ENCODE data around the gene EHMT1. TPM values are rescaled to one million over a fixed set of nuclear protein-coding genes. Genes with fewer than 3 reads are reported as not detected.

The EHMT1 gene
- polyA plus RNA-seq, 1 of the 3 experiments (the other 2 are of a cell fraction), result 39.5 TPM

DNA sequence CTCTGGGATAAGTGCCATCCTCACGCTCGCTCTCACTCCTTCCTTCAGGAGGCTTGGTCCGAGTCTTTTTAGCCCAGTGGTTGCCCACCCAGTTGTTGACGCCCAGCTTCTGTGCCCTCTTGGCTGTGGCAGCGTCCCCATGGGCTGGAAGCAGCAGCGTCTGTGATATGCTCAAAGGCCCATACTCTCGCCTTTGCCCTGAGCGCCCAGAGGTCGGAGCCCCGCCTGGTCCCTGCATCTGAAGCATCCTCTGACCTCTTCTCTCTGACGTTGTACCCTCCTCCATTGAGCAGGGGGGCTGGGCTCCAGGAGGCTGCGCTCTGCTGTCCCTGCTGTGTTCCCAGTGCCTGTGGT, 180.8 kb downstream of the EHMT1 start:
- WGBS (ENCODE audit: low lambda C conversion rate), result 99% methylated on average over 9 of the region's 12 CpGs
- no peak for DNase-seq
- ChIA-PET CTCF (interaction anchor here (1.0 to 1.1 kb wide), 2 partner anchors 10 to 127 kb away, joined by 3 read pairs; no protein-coding TSS in a partner anchor), POLR2A (no interaction called here)
- Histone ChIP-seq H3K27ac (ENCODE audit: low read depth in 2 of 2, low read length in 1 of 2) (no peak overlapping the region), H2AFZ (ENCODE audit: low read depth) (no peak overlapping the region), H3K79me2 (ENCODE audit: insufficient read depth) (no peaks in the 10 kb centered on the region), H3K9me3 (no peaks in the 10 kb centered on the region), H4K20me1 (ENCODE audit: insufficient read depth) (no peaks in the 10 kb centered on the region), H3K36me3 (replicated peaks in 1 of 2; ENCODE audit: control insufficient read depth in 1 of 2, insufficient read depth in 2 of 2, low read length in 1 of 2) (peaks cover 22 to 64% of the 10 kb centered on the region in 2 experiments), H3F3A (replicated peaks; ENCODE audit: insufficient read depth) (peaks cover 8% of the 10 kb centered on the region), H3K4me1 (ENCODE audit: control insufficient read depth in 1 of 2, insufficient read depth in 2 of 2, low read depth in 1 of 2, low read length in 1 of 2) (no peaks in the 10 kb centered on the region), H3K9ac (no peak overlapping the region), H3K27me3 (ENCODE audit: insufficient read depth) (no peaks in the 10 kb centered on the region), H3K4me3 (ENCODE audit: low read depth in 2 of 2, low read length in 1 of 2) (no peak overlapping the region), H3K9me2 (no peaks in the 10 kb centered on the region), H3K4me2 (no peak overlapping the region)
- TF ChIP-seq GABPA (IDR thresholded peaks at IDR 0.05; ENCODE audit: low read depth), result no peak
- TF ChIP-seq JUND (IDR thresholded peaks at IDR 0.05), result no peak
- no peak for TF ChIP-seq MEF2A (IDR thresholded peaks at IDR 0.05; ENCODE audit: borderline replicate concordance, low read depth)
- TF ChIP-seq, protein P1, sequence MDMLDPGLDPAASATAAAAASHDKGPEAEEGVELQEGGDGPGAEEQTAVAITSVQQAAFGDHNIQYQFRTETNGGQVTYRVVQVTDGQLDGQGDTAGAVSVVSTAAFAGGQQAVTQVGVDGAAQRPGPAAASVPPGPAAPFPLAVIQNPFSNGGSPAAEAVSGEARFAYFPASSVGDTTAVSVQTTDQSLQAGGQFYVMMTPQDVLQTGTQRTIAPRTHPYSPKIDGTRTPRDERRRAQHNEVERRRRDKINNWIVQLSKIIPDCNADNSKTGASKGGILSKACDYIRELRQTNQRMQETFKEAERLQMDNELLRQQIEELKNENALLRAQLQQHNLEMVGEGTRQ (IDR thresholded peaks at IDR 0.05; ENCODE audit: borderline replicate concordance, low read depth, low read length), result no peak
- TF ChIP-seq, protein P2, sequence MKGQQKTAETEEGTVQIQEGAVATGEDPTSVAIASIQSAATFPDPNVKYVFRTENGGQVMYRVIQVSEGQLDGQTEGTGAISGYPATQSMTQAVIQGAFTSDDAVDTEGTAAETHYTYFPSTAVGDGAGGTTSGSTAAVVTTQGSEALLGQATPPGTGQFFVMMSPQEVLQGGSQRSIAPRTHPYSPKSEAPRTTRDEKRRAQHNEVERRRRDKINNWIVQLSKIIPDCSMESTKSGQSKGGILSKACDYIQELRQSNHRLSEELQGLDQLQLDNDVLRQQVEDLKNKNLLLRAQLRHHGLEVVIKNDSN (IDR thresholded peaks at IDR 0.05; ENCODE audit: borderline replicate concordance, low read depth), result no peak
- no peak for TF ChIP-seq RAD21 (IDR thresholded peaks at IDR 0.05; ENCODE audit: low read length)
- TF ChIP-seq NFIC (IDR thresholded peaks at IDR 0.05; ENCODE audit: borderline replicate concordance), result no peak
- TF ChIP-seq YY1 (IDR thresholded peaks at IDR 0.05; ENCODE audit: low read depth), result no peak
- TF ChIP-seq, protein P3, sequence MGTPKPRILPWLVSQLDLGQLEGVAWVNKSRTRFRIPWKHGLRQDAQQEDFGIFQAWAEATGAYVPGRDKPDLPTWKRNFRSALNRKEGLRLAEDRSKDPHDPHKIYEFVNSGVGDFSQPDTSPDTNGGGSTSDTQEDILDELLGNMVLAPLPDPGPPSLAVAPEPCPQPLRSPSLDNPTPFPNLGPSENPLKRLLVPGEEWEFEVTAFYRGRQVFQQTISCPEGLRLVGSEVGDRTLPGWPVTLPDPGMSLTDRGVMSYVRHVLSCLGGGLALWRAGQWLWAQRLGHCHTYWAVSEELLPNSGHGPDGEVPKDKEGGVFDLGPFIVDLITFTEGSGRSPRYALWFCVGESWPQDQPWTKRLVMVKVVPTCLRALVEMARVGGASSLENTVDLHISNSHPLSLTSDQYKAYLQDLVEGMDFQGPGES (IDR thresholded peaks at IDR 0.05; ENCODE audit: low read depth, low read length), result no peak
- no peak for TF ChIP-seq ELF1 (IDR thresholded peaks at IDR 0.05)
- TF ChIP-seq, protein P4, sequence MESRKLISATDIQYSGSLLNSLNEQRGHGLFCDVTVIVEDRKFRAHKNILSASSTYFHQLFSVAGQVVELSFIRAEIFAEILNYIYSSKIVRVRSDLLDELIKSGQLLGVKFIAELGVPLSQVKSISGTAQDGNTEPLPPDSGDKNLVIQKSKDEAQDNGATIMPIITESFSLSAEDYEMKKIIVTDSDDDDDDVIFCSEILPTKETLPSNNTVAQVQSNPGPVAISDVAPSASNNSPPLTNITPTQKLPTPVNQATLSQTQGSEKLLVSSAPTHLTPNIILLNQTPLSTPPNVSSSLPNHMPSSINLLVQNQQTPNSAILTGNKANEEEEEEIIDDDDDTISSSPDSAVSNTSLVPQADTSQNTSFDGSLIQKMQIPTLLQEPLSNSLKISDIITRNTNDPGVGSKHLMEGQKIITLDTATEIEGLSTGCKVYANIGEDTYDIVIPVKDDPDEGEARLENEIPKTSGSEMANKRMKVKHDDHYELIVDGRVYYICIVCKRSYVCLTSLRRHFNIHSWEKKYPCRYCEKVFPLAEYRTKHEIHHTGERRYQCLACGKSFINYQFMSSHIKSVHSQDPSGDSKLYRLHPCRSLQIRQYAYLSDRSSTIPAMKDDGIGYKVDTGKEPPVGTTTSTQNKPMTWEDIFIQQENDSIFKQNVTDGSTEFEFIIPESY (IDR thresholded peaks at IDR 0.05; ENCODE audit: borderline replicate concordance, low read depth), result no peak
- TF ChIP-seq, protein P5, sequence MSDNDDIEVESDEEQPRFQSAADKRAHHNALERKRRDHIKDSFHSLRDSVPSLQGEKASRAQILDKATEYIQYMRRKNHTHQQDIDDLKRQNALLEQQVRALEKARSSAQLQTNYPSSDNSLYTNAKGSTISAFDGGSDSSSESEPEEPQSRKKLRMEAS (IDR thresholded peaks at IDR 0.05; ENCODE audit: low read depth), result no peak
- TF ChIP-seq RXRA (IDR thresholded peaks at IDR 0.05; ENCODE audit: borderline replicate concordance, low read depth), result no peak
